Superior temporal gyrus (tissue), 1 donor: ENCODE data around the gene FRMPD4.

ENCODE experiments used
- DNase-seq: peaks from one replicate; pipeline ENCODE4 v3.0.0-alpha.2; 2016; ENCODE audit errors: extremely low spot score

Gene FRMPD4

DNA sequence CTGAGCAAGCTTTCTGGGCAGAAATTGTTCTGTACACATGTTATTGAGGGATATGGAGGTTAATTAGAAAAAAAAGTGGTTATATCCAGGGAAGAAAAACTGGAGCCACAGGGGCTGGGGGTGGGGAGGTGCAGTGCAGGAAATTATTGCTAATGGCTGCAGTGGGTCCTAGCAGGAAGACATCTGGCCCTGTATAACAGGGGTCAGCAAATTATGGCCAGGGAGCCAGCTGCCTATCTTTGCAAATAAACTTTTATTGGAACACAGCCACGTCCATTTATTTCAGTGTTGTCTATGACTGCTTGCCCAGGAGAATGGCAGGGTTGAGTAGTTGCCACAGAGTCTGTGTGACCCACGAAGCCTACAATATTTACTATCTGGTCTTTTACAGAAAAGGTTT is 629.6 kb downstream of the FRMPD4 start:
- no peak for DNase-seq

DNA sequence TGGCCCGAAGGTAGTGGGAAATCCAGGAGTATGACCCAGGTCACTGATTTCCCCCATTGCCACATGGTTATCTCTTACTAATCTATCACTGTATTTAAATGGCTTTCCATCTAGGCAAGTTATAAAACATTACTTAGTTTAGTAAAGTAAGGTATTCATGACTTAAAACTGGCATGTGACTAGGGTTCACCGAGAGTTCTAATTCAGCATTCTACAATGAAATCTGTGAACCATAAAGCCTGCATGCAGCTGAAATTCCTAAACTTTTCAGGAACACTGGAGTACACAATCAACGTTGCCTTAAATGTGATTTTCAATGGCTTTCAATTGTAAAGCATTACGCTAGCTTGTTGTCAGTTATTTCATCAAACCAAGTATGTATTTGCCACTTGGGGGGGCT is 630.2 kb downstream of the FRMPD4 start:
- DNase-seq = no peak

DNA sequence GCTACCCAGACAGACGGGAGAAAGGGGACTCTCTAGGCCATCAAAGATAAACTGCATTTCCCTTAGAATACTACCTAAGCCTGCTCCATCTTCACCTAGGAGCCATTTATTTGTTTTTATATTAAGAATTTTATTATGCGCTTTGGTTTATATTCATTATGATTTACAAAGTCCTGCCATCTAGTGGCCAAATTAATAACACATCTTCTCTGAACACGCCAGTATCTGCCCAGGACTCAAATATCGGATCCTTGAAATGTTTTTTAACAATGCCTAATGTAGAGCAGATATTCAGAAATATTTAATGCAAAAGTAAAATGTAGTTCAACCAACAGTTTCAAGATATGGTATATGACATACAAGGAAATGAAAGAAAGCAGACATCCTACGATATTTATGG is 632.2 kb downstream of the FRMPD4 start:
- peak; percentile 58 for DNase-seq

- no peak for DNase-seq
These were observed 633.3 kb downstream of the FRMPD4 start for GRCh38 chrX:12771445-12772069.
